Esophagus muscularis mucosa (tissue), 4 donors: Measurements from ENCODE around the gene AGBL1. TPM values are rescaled to one million over a fixed set of nuclear protein-coding genes. Genes with fewer than 3 reads are reported as not detected.

Experiments
- DNase-seq: peaks from one replicate; pipeline ENCODE4 v3.0.0-alpha.2; 2017; ENCODE audit errors: extremely low spot score
- H3K27ac ChIP-seq, 4 donors: fragments of 200-600 bp; sonication (generic); replicated peaks in 1 of 4; 1 replicate in 3 of 4; 2 replicates in 1 of 4; pipeline ENCODE4 v1.5.1; 2016 to 2019; ENCODE audit warnings: mild to moderate bottlenecking in 1 of 4
- H3K27me3 ChIP-seq, 4 donors: fragments of 200-600 bp; sonication (generic); one replicate each; pipeline versions ENCODE4 v1.5.1 to v1.6.0; 2016 to 2019
- H3K36me3 ChIP-seq, 4 donors: fragments of 200-600 bp; sonication (generic); one replicate each; pipeline ENCODE4 v1.5.1; 2016 to 2019
- H3K4me1 ChIP-seq, 4 donors: fragments of 200-600 bp; sonication (generic); one replicate each; pipeline ENCODE4 v1.5.1; 2016 to 2019
- H3K4me3 ChIP-seq, 4 donors: fragments of 200-600 bp; sonication (generic); 1 replicate in 2 of 4; 2 replicates in 2 of 4; pipeline ENCODE4 v1.5.1; 2016 to 2019; ENCODE audit warnings: mild to moderate bottlenecking in 4 of 4, moderate library complexity in 1 of 4
- H3K9me3 ChIP-seq, 4 donors: fragments of 200-600 bp; sonication (generic); 1 replicate in 3 of 4; 2 replicates in 1 of 4; pipeline ENCODE4 v1.5.1; 2016 to 2019
- CTCF ChIP-seq, 3 experiments: fragments of 200-600 bp in 2 of 3; fragments of 450-650 bp in 1 of 3; sonication (generic) in 2 of 3; IDR thresholded peaks; one replicate each; pipeline ENCODE4 v1.5.1; 2017 to 2019; ENCODE audit warnings: antibody characterized with exemption in 3 of 3, mild to moderate bottlenecking in 2 of 3, moderate library complexity in 1 of 3
- EP300 ChIP-seq: sonication (generic); formaldehyde crosslinking; IDR thresholded peaks from one replicate; pipeline ENCODE4 v1.6.1; 2017; ENCODE audit warnings: antibody characterized with exemption
- POLR2A ChIP-seq: fragments of 450-650 bp; IDR thresholded peaks from one replicate; pipeline ENCODE4 v1.6.1; 2017; ENCODE audit warnings: antibody characterized with exemption, moderate library complexity, mild to moderate bottlenecking, low read depth
- POLR2AphosphoS5 ChIP-seq, 2 donors: sonication (generic); formaldehyde crosslinking; IDR thresholded peaks; one replicate each; pipeline ENCODE4 v1.6.1; 2017; ENCODE audit warnings: antibody characterized with exemption in 2 of 2
- WGBS: methylation state at CpG from one replicate; pipeline ENCODE4 v1.1.5; 2018; 5-methylcytosine and 5-hydroxymethylcytosine counted together
- intact Hi-C: fragments of 100-400 bp; cut with DNase I; formaldehyde crosslinking; loops from one replicate; pipeline ENCODE4 v1.15.1; 2023
- total RNA-seq, 4 donors: library from RNA; depleted of rRNA; stranded (reverse); fragments of >200 nt; gene quantifications; one replicate each; pipeline versions ENCODE4 v1.1.0 to v1.2.1, GENCODE V29; 2016

The AGBL1 gene
- total RNA-seq, 4 donors from 2014 or later, result 0.06 TPM; not detected in 3

- no peaks in the 10 kb centered on the region for H3K9me3 ChIP-seq
- DNase-seq, result peak; percentile 55
- no peak overlapping the region for H3K27ac ChIP-seq
- WGBS, result 100% methylated on average over 1 of the region's 1 CpG
- H3K4me3 ChIP-seq, result no peak overlapping the region
- intact Hi-C loops, result no loop called here
- TF ChIP-seq CTCF (IDR thresholded peaks at IDR 0.05) (no peak), POLR2AphosphoS5 (IDR thresholded peaks at IDR 0.05) (no peak), EP300 (no peak), POLR2A (no peak)
- no peaks in the 10 kb centered on the region for H3K36me3 ChIP-seq
- no peaks in the 10 kb centered on the region for H3K27me3 ChIP-seq
- H3K4me1 ChIP-seq, result peaks cover 3 to 18% (median 14%) of the 10 kb centered on the region in 4 donors
Observed at GRCh38 chr15:86912661-86913060, 833.0 kb downstream of the AGBL1 start.

- 31% methylated on average over 11 of the region's 12 CpGs for WGBS
- intact Hi-C loops, result loop anchor here (5.0 kb wide), 1 partner anchor 1331 kb away; no protein-coding TSS in a partner anchor
- Histone ChIP-seq H3K27ac (no peak overlapping the region), H3K4me3 (no peak overlapping the region), H3K36me3 (no peaks in the 10 kb centered on the region), H3K27me3 (no peaks in the 10 kb centered on the region), H3K4me1 (peaks cover 3 to 22% (median 15%) of the 10 kb centered on the region in 4 donors), H3K9me3 (no peaks in the 10 kb centered on the region)
- peak; percentile 83 for DNase-seq
- no peak for TF ChIP-seq POLR2AphosphoS5 (IDR thresholded peaks at IDR 0.05)
- TF ChIP-seq CTCF (IDR thresholded peaks at IDR 0.05), result peak; percentile 43 to 62 (median 57)
Observed at GRCh38 chr15:86915811-86916331, 836.2 kb downstream of the AGBL1 start.

GRCh38 chr15:86916671-86917360 is 837.1 kb downstream of the AGBL1 start:
- H3K4me3 ChIP-seq, result no peak overlapping the region
- intact Hi-C loops, result loop anchor here (5.0 kb wide), 1 partner anchor 1330 kb away; no protein-coding TSS in a partner anchor
- H3K36me3 ChIP-seq, result no peaks in the 10 kb centered on the region
- WGBS, result 61% methylated on average over 12 of the region's 12 CpGs
- H3K27me3 ChIP-seq, result no peaks in the 10 kb centered on the region
- TF ChIP-seq POLR2AphosphoS5 (IDR thresholded peaks at IDR 0.05) (no peak), CTCF (IDR thresholded peaks at IDR 0.05) (no peak), EP300 (no peak), POLR2A (no peak)
- peak; percentile 29 for DNase-seq
- peaks cover 3 to 22% (median 15%) of the 10 kb centered on the region in 4 donors for H3K4me1 ChIP-seq
- H3K9me3 ChIP-seq, result no peaks in the 10 kb centered on the region
- no peak overlapping the region for H3K27ac ChIP-seq

GRCh38 chr15:86917361-86917671 is 837.6 kb downstream of the AGBL1 start:
- WGBS, result 94% methylated on average over 5 of the region's 5 CpGs
- Histone ChIP-seq H3K9me3 (no peaks in the 10 kb centered on the region), H3K27me3 (no peaks in the 10 kb centered on the region), H3K4me3 (no peak overlapping the region), H3K4me1 (peaks cover 3 to 22% (median 15%) of the 10 kb centered on the region in 4 donors), H3K27ac (no peak overlapping the region), H3K36me3 (no peaks in the 10 kb centered on the region)
- TF ChIP-seq POLR2AphosphoS5 (IDR thresholded peaks at IDR 0.05), result no peak
- TF ChIP-seq EP300, result no peak
- TF ChIP-seq CTCF (IDR thresholded peaks at IDR 0.05), result no peak
- no peak for TF ChIP-seq POLR2A
- DNase-seq, result peak; percentile 66
- intact Hi-C loops, result loop anchor here (5.0 kb wide), 1 partner anchor 1330 kb away; no protein-coding TSS in a partner anchor
